DMS153 (cell line): ENCODE measurements around the gene CHIT1.
"Not testable (repeated sequence)": the region's sequence is repeated elsewhere in the genome, so short reads cannot be mapped to it uniquely, and the experiment has no call there.

Experiments
- DNase-seq: peaks from one replicate; lab custom pipeline; 2025; lab: John Stamatoyannopoulos, UW

CHIT1 gene

GRCh38 chr1:203229471-203230135 is at the start of gene CHIT1:
Gene CHIT1, minus strand, starts transcription at chr1:203229673. Its CDS starts 37 bp downstream, at chr1:203229636.
- no peak for DNase-seq

DNA sequence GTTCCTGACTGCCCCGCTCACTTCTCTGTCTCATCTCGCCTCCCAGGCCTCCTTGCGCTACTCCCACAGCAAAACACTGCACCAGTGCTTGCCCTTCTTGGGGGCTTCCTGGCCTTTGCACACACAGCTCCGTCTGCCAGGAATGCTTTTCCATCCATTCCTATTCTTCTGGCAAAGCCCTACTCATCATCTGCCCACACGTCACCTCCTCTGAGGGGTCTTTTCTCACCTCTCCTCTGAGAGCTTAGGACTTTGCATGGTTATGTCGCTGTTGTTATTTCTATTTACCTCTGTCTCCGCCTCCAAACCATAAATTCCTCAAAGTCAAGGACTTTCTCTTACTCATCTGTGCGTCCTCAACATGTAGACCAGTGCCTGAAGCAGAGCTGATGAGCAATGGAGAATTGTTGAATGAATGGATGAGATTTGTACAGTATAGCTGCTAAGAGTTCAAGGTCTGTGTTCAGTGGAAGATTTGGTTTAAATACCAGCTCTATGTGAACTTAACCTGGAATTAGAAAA is 49.5 kb upstream of the CHIT1 start:
- DNase-seq = no peak

GRCh38 chr1:203278082-203278884 is 48.8 kb upstream of the CHIT1 start:
- DNase-seq = peak; percentile 85

DNA sequence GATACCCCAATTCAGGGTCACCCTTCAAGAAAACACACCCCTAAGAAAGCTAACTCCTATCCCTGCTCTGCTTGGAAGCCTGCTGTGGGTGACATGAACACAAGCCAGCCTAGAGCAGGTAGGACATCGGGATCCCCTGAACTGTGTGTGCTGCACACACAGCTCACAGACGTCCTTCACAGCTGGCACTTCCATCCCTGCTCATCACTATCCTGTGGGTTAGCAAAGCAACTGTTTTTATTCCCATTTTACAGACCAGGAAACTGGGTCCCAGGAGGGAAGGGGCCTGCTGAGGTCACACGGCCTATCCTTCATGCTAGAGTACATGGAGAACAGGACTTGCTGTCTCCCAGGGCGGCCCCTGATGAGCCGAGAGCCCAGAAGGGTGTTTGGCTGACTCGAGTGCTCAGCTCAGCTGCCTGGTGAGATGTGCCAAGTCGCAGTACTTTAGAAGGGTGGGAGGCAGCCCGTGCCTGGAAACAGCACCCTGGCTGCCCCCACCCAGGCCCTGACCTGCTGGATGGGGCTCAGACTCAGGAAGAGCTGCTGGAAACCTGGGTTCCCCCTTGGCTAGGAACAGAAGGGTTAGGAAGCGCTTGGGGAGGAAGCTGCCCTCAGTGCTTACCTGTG is 47.6 kb upstream of the CHIT1 start:
- no peak for DNase-seq

- no peak for DNase-seq
Observed at GRCh38 chr1:203276408-203276807, 46.9 kb upstream of the CHIT1 start.

GRCh38 chr1:203275656-203276272 is 46.3 kb upstream of the CHIT1 start:
- no peak for DNase-seq

DNA sequence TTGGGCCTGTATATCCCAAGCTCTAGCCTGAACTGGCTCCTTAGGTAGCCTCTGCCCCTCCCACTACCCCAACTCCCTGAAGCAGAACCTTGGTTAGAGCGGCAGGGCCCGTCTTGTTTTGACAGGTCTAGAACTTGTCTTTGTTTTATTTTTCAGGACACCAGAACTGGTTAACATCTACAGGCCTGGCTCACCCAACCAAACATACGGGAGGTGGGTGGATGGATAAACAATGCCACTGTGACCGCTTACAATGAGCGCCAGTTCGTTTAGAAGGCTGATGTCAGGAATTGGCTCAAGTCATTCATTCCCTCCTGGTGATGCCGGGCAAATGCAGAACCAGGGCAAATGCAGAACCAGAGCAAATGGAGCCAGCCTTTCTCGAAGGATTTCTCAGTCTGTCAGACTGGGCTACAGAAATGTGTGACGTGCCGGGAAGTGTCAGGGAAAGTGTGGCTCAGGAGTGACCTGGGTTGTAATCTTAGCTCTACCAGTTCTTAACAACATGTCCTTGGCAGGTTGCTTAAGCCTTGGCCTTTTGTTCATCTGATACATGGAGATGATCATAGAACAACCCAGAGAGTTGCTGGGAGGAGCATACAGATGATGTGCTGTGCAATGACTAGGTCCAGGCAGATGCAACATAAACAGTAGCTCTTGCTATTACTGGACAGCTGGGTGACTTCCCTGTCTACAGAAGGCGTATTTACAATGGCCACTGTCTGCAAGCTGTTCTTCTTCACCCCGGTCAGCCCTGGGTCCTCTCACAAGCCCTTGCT is 45.3 kb upstream of the CHIT1 start:
- no peak for DNase-seq

- DNase-seq = peak; percentile 47
Observed at GRCh38 chr1:203273869-203274602, 44.6 kb upstream of the CHIT1 start.

- DNase-seq = peak; percentile 96
Observed at GRCh38 chr1:203273206-203273868, 43.9 kb upstream of the CHIT1 start.

DNA sequence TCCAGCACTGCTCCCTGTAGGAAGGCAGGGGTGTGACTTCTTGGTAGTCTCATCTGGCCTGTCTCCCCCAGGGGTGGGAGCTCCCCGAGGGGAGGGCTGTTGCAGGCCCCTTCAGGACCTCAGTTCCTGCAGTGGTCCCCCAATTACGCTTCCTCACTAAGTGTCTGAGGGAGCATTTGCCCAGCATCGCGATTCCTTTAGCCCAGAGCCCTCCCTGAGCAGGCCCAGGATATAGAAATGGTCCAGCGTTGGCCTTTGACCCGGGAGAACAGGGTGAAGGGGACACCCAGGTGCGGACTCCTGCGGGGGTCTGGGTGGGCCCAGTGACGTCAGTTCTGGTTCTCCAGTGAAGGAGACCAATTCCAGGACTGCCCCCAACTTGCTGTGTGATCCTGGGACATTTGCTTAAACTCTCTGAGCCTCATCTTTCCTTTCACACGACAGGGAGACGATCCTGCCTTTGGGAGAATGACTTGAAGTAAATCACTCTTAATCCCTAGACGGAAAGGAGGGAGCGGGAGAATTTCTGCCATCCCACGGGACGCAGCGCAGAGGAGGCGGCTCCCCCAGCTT is 43.2 kb upstream of the CHIT1 start:
- DNase-seq = no peak

GRCh38 chr1:203271962-203272632 is 42.6 kb upstream of the CHIT1 start:
- no peak for DNase-seq

GRCh38 chr1:203271018-203271743 is 41.7 kb upstream of the CHIT1 start:
- DNase-seq = peak; percentile 36

DNA sequence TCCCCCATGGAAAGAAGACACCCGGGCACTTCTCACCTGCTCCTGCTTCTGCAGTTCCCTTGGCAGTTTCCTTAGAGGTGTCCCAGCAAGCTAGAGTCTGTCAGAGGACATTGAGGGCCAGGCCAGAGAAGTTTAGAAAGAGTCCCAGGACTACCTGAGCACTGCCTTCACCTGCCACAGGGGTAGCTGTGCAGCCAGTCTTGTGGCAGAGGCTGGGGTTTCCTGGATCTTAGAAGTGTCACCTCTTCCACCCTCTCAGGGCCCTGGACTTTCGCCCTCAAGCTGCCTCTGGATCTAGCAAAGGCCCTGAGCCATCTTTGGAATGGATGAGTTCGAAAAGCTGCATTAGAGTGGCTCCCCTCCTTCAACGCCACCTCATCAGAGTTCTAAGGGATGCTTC is 41.0 kb upstream of the CHIT1 start:
- no peak for DNase-seq

- no peak for DNase-seq
Observed at GRCh38 chr1:203269654-203270020, 40.2 kb upstream of the CHIT1 start.

DNA sequence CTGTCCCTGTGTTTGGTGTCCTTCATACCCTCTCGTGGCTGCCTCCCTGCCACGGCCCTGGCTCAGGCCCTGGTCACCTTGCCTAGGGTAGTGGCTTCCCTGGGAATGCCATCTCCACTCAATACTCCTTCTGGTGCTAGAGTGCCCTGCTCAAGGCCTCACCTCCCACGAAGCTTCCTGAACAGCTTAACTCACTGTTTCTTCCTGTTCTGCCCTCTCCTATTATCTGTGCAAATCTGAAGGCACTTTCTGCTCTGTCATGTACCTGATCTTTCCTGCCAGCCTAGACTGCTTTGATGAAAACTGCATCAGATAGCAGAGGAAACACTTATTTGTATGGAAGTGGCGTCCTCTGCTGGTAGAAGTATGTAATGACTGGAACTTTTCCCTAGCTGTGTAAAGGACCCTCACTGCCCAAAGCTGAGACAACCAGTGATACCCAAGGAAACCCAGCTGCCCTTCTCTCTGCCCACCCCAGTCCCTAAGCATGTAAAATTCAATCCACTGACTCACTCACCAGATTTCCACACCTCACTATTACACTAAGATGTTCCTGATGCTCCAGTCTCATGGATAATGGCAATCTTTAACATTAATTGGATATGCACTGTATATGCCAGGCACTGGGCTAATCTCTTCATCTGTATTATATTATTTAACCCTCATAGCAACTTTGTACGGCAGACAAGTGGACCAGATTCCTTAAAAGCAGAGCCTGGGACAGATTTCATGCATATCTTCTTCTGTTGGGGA is 39.6 kb upstream of the CHIT1 start:
- peak; percentile 85 for DNase-seq

DNA sequence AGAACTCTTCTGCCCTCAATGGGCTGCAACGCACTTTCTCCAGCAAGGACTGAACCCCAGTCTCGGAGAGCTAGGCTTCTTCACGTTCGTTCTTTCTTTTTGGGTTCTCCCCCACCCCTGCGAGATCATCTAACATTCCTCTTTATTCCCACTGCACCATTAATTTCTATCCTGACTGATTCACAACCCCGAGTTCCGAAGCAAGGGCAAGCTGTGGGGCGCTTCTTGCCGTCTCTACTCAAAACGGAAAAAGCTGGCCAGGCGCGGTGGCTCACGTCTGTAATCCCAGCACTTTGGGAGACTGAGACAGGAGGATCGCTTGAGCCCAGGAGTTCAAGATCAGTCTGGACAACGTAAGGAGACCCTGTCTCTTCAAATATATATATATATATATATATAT is 38.4 kb upstream of the CHIT1 start:
- DNase-seq = no peak

DNA sequence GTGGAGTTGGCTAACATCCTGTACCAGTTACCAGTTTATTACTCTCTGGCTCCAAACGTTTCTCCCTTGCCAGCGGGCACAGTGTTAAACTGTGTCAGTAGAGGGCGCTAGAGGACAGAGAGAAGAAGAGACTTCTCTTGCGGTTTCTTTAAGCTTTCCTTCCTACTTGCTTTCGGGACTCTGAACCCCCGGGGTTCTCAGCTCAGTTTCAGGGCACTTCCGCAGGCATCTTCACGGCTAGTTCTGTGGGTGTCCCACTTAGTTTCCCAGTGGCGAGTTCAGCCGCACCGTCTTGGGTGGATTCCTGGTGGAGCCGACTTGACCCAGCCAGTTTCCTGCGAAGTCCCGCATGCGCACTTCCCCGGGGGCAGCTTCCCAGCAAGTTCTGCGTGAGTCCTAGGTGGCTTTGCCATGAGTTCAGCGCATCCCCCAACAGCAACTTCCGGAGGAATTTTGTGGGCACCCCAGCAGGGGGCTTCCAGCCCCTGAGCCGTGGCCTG is 37.9 kb upstream of the CHIT1 start:
- DNase-seq = peak; percentile 91

GRCh38 chr1:203266140-203266539 is 36.7 kb upstream of the CHIT1 start:
- DNase-seq = not testable (repeated sequence)
